Sigmoid colon (tissue), 7 donors: ENCODE measurements around the gene TTLL10. TPM values are rescaled to one million over a fixed set of nuclear protein-coding genes. Genes with fewer than 3 reads are reported as not detected.

Source experiments
- DNase-seq: peaks from one replicate; pipeline ENCODE4 v3.0.0-alpha.2; 2019
- H3K27ac ChIP-seq, 4 donors: fragments of 200-600 bp; sonication (generic); one replicate each; pipeline ENCODE4 v1.5.1; 2016 to 2019; ENCODE audit warnings: mild to moderate bottlenecking in 1 of 4
- H3K27me3 ChIP-seq, 3 donors: fragments of 200-600 bp; sonication (generic); one replicate each; pipeline ENCODE4 v1.5.1; 2019; ENCODE audit warnings: mild to moderate bottlenecking in 1 of 3
- H3K36me3 ChIP-seq, 4 donors: fragments of 200-600 bp; sonication (generic); one replicate each; pipeline ENCODE4 v1.5.1; 2016 to 2019
- H3K4me1 ChIP-seq, 4 donors: fragments of 200-600 bp; sonication (generic); one replicate each; pipeline ENCODE4 v1.5.1; 2017 to 2019
- H3K4me3 ChIP-seq, 4 donors: fragments of 200-600 bp; sonication (generic); one replicate each; pipeline ENCODE4 v1.5.1; 2017 to 2019; ENCODE audit warnings: mild to moderate bottlenecking in 2 of 4, moderate library complexity in 1 of 4
- H3K9me3 ChIP-seq, 4 donors: fragments of 200-600 bp in 3 of 4; sonication (generic) in 3 of 4; one replicate each; pipeline versions ENCODE4 v1.5.1 to v1.6.1; 2013 to 2019
- EP300 ChIP-seq, 4 donors: sonication (generic); formaldehyde crosslinking; IDR thresholded peaks; one replicate each; pipeline ENCODE4 v1.6.1; 2017; ENCODE audit warnings: antibody characterized with exemption in 4 of 4
- POLR2A ChIP-seq, 2 donors: fragments of 450-650 bp; IDR thresholded peaks; one replicate each; pipeline ENCODE4 v1.6.1; 2016; ENCODE audit warnings: antibody characterized with exemption in 2 of 2, mild to moderate bottlenecking in 2 of 2, moderate library complexity in 2 of 2
- POLR2AphosphoS5 ChIP-seq, 4 donors: sonication (generic); formaldehyde crosslinking; IDR thresholded peaks; one replicate each; pipeline ENCODE4 v1.6.1; 2017; ENCODE audit warnings: antibody characterized with exemption in 4 of 4
- WGBS, 2 donors: extraction: QIAGEN DNeasy Blood & Tissue Kit; methylation state at CpG; one replicate each; pipeline ENCODE4 v1.1.7; 2013; 5-methylcytosine and 5-hydroxymethylcytosine counted together
- intact Hi-C: fragments of 100-400 bp; cut with DNase I; formaldehyde crosslinking; loops from one replicate; pipeline ENCODE4 v1.15.1; 2023
- polyA plus RNA-seq, 3 donors: library from polyadenylated mRNA; stranded (reverse); fragments of 200-250 nt; gene quantifications; one replicate each; pipeline ENCODE4 v1.2.3, GENCODE V29; 2013
- total RNA-seq, 4 donors: library from RNA; depleted of rRNA; stranded (reverse); fragments of >200 nt; gene quantifications; one replicate each; pipeline ENCODE4 v1.1.0, GENCODE V29; 2016
- TF ChIP-seq, protein P1 (sequence below), 4 experiments: fragments of 450-650 bp in 3 of 4; fragments of 200-600 bp in 1 of 4; IDR thresholded peaks; one replicate each; pipeline ENCODE4 v1.5.1; 2016 to 2019; ENCODE audit warnings: antibody characterized with exemption in 4 of 4, mild to moderate bottlenecking in 3 of 4, moderate library complexity in 2 of 4
- donor health status: healthy with polysubstance abuse.
- donor health status: Bipolar disorder and iron deficiency.
- donor health status: healthy.

TTLL10 gene
- total and polyA plus RNA-seq, 7 donors, result 0.46 to 0.70 (median 0.60) TPM; not detected in 4

DNA sequence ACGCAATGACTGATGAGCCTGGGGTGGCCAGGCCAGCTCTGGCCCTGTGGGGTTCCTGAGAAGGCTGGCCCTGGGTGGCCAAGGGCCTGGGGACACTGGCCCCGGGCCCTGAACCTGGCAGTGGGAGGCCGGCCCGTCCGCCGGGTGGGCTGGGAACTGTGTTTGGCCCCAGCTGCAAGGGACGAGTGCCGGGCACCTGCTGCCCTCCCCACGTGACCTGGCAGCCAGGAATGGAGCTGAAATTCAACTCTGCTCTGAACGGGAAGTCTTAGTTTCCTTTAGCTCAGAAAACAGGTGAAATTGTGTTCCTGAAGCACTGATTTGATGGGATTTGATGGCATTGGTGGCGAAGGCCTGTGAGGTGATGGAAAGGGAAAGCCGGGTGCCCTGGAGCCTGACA, 8.2 kb upstream of the TTLL10 start:
- Histone ChIP-seq H3K9me3 (no peaks in the 10 kb centered on the region), H3K27me3 (peaks cover 7 to 76% (median 71%) of the 10 kb centered on the region in 3 donors), H3K4me1 (no peaks in the 10 kb centered on the region), H3K36me3 (no peaks in the 10 kb centered on the region), H3K4me3 (no peak overlapping the region), H3K27ac (peak overlapping the region in 1 of 4 donors; percentile 32)
- DNase-seq, result no peak
- WGBS, 2 donors, result 13 to 64% methylated on average over 12 of the region's 12 CpGs
- TF ChIP-seq POLR2AphosphoS5 (IDR thresholded peaks at IDR 0.05), result no peak
- TF ChIP-seq EP300 (IDR thresholded peaks at IDR 0.05), result no peak
- TF ChIP-seq POLR2A (IDR thresholded peaks at IDR 0.05), result no peak
- TF ChIP-seq, protein P1, sequence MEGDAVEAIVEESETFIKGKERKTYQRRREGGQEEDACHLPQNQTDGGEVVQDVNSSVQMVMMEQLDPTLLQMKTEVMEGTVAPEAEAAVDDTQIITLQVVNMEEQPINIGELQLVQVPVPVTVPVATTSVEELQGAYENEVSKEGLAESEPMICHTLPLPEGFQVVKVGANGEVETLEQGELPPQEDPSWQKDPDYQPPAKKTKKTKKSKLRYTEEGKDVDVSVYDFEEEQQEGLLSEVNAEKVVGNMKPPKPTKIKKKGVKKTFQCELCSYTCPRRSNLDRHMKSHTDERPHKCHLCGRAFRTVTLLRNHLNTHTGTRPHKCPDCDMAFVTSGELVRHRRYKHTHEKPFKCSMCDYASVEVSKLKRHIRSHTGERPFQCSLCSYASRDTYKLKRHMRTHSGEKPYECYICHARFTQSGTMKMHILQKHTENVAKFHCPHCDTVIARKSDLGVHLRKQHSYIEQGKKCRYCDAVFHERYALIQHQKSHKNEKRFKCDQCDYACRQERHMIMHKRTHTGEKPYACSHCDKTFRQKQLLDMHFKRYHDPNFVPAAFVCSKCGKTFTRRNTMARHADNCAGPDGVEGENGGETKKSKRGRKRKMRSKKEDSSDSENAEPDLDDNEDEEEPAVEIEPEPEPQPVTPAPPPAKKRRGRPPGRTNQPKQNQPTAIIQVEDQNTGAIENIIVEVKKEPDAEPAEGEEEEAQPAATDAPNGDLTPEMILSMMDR (IDR thresholded peaks at IDR 0.05), result no peak
- intact Hi-C loops, result no loop called here

DNA sequence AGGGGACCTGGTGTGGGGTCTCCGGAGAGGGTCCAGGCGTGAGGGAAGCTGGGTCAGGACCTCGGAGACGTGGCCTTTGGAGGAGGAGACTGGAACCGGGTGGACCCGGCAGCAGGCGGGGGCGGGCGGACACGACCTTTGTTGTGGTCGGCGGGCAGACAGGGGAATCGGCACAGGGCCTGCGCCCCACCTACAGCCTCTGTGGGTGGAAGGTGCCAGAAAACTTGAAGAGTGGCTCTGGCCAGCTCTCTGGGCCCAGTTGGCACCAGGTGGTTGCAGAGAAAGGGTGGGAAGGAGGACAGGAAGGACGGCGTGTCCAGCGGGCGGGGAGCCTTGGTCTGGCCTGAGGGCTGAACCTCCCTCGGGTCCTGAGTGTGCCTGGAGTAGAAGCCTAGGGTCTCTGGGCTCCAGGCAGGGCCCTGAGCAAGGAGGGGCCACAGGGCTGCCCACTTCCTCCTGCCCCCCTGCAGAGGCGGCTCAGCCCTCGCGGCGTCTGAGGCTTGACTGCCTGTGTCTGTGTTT, 7.7 kb upstream of the TTLL10 start:
- TF ChIP-seq, protein P1 (IDR thresholded peaks at IDR 0.05), result no peak
- TF ChIP-seq POLR2A (IDR thresholded peaks at IDR 0.05) (no peak), POLR2AphosphoS5 (IDR thresholded peaks at IDR 0.05) (no peak), EP300 (IDR thresholded peaks at IDR 0.05) (no peak)
- no peak overlapping the region for H3K4me3 ChIP-seq
- H3K36me3 ChIP-seq, result no peaks in the 10 kb centered on the region
- no peaks in the 10 kb centered on the region for H3K4me1 ChIP-seq
- WGBS, 2 donors, result 10 to 53% methylated on average over 23 of the region's 23 CpGs
- peaks cover 7 to 81% (median 76%) of the 10 kb centered on the region in 3 donors for H3K27me3 ChIP-seq
- no peak for DNase-seq
- intact Hi-C loops, result no loop called here
- H3K9me3 ChIP-seq, result no peaks in the 10 kb centered on the region
- H3K27ac ChIP-seq, result peak overlapping the region in 1 of 4 donors; percentile 32

DNA sequence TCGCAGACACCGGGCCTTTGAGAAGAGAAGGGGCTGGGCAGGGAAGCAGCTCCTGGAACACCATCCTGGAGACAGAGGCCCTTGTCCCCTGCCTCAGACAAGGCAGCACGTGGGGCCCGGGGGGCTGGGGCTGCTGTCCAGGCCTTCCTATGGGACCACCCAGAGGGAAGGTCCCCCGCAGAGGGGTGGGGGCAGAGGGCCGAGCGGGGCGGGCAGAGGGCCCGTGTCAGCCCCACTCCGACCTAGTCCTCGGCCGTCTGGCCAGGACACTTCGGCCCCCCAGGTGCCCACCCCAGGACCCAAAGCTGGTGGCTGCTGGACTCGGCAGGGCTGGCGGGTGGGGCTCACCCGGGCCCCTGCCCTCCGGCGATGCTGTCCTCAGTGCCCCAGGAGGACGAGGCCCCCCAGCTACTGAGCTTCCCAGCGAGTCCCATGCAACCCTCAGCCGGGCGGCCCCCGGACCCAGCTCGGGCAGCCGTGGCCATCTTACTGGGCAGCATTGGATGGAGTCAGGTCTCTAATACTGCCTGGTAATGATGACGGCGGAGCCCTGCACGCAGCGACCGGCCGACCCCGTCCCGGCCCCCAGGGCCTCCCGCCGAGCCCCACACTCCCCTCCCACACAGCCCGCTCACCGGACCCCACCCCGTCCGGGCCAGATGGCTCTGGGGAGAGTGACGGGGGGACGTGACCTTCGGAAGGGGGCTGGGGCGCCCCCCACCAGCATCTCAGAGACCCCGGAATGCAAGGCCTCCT, 6.9 kb upstream of the TTLL10 start:
- intact Hi-C loops, result no loop called here
- no peak for DNase-seq
- no peak overlapping the region for H3K27ac ChIP-seq
- no peak for TF ChIP-seq POLR2A (IDR thresholded peaks at IDR 0.05)
- TF ChIP-seq POLR2AphosphoS5 (IDR thresholded peaks at IDR 0.05), result no peak
- TF ChIP-seq, protein P1 (IDR thresholded peaks at IDR 0.05), result no peak
- TF ChIP-seq EP300 (IDR thresholded peaks at IDR 0.05), result no peak
- H3K4me3 ChIP-seq, result no peak overlapping the region
- no peaks in the 10 kb centered on the region for H3K4me1 ChIP-seq
- WGBS, 2 donors, result 14 to 66% methylated on average over 44 of the region's 44 CpGs
- peaks cover 13 to 90% (median 84%) of the 10 kb centered on the region in 3 donors for H3K27me3 ChIP-seq
- H3K9me3 ChIP-seq, result no peaks in the 10 kb centered on the region
- no peaks in the 10 kb centered on the region for H3K36me3 ChIP-seq

GRCh38 chr1:1167398-1167821, 6.3 kb upstream of the TTLL10 start:
- Histone ChIP-seq H3K36me3 (no peaks in the 10 kb centered on the region), H3K4me1 (no peaks in the 10 kb centered on the region), H3K27ac (no peak overlapping the region), H3K27me3 (peaks cover 13 to 95% (median 89%) of the 10 kb centered on the region in 3 donors), H3K9me3 (no peaks in the 10 kb centered on the region), H3K4me3 (no peak overlapping the region)
- WGBS, 2 donors, result 16 to 67% methylated on average over 20 of the region's 20 CpGs
- no peak for DNase-seq
- intact Hi-C loops, result no loop called here
- TF ChIP-seq POLR2AphosphoS5 (IDR thresholded peaks at IDR 0.05) (no peak), POLR2A (IDR thresholded peaks at IDR 0.05) (peak in 1 of 2 donors; percentile 24)

DNA sequence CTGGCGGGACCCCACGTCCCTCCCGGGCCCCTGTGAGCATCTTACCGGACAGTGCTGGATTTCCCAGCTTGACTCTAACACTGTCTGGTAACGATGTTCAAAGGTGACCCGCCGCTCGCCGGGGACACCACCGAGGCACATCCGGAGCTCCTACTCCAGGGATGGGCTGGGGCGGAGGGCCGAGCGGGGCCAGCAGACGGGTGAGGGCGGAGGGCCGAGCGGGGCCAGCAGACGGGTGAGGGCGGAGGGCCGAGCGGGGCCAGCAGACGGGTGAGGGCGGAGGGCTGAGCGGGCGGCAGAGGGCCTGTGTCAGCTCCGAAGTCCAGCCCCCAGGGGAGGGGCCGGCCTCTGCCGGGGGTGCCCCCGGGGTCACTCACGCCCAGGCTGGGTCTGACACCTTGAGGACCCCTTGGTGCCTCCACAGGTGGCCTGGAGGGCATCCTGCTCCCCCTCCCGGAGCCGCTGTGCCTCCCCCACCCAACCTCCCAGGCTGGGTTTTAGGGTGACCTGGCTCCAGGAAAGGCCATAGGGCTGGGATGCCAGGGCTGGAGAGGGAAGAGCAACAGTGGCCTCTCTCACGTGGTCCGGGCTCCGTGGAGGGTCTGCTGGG, 5.7 kb upstream of the TTLL10 start:
- H3K9me3 ChIP-seq, result no peaks in the 10 kb centered on the region
- WGBS, 2 donors, result 19 to 70% methylated on average over 36 of the region's 36 CpGs
- intact Hi-C loops, result no loop called here
- no peak for DNase-seq
- H3K27ac ChIP-seq, result no peak overlapping the region
- H3K4me1 ChIP-seq, result no peaks in the 10 kb centered on the region
- no peaks in the 10 kb centered on the region for H3K36me3 ChIP-seq
- H3K4me3 ChIP-seq, result no peak overlapping the region
- H3K27me3 ChIP-seq, result peaks cover 12 to 97% (median 86%) of the 10 kb centered on the region in 3 donors
- no peak for TF ChIP-seq POLR2A (IDR thresholded peaks at IDR 0.05)
